GM19452 (cell line): Measurements from ENCODE around the gene SUB1.
"Not testable (repeated sequence)": the region's sequence is repeated elsewhere in the genome, so short reads cannot be mapped to it uniquely, and the experiment has no call there.

Experiments used
- ATAC-seq: cut with Tn5 transposase; IDR thresholded peaks from one replicate; pipeline ENCODE4 v1.9.1; 2021; ENCODE audit not compliant: unreplicated experiment

Gene SUB1

GRCh38 chr5:32585446-32586275 lies at the start of gene SUB1:
SUB1 (plus strand) TSS chr5:32585557; CDS start chr5:32588513, 2,956 bp downstream.
- ATAC-seq, result peak; percentile 53

DNA sequence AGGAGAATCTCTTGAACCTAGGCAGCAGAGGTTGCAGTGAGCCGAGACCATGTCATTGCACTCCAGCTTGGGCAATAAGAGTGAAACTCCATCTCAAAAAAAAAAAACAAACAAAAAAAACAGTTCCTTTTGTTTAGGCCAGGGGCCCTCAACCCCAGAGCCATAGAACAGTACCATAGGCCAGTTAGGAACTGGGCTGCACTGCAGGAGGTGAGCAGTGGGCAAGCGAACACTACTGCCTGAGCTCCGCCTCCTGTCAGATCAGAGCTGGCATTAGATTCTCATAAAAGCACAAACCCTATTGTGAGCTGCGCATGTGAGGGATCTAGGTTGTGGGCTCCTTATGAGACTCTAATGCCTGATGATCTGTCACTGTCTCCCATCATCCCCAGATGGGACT lies 49.1 kb upstream of the SUB1 start:
- no peak for ATAC-seq

GRCh38 chr5:32537437-32538029 lies 47.8 kb upstream of the SUB1 start:
- ATAC-seq, result peak; percentile 21

GRCh38 chr5:32538031-32538547 lies 47.3 kb upstream of the SUB1 start:
- peak; percentile 75 for ATAC-seq

GRCh38 chr5:32539981-32540845 lies 45.1 kb upstream of the SUB1 start:
- ATAC-seq, result no peak

DNA sequence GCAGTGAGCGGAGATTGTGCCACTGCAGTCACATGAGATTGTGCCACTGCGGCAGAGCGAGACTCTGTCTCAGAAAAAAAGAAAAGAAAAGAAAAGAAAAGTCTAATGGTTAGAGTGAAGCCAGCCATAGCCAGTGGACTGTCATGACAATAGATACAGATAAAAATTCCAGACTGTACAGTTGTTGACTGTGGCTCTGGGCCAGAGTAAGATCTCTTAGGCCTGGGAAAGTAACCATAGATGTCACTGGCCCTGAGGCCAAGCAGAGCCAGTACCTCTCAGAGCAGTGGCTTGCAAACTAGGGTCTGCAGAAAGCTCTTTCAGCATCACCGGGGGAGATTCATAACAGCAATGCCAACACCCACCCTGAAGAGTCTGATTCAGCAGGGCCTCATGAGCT lies 44.1 kb upstream of the SUB1 start:
- ATAC-seq, result no peak

GRCh38 chr5:32542216-32543059 lies 42.9 kb upstream of the SUB1 start:
- ATAC-seq, result peak; percentile 75

- no peak for ATAC-seq
These were observed 42.1 kb upstream of the SUB1 start for GRCh38 chr5:32543291-32543690.

GRCh38 chr5:32545102-32545800 lies 40.1 kb upstream of the SUB1 start:
- no peak for ATAC-seq

DNA sequence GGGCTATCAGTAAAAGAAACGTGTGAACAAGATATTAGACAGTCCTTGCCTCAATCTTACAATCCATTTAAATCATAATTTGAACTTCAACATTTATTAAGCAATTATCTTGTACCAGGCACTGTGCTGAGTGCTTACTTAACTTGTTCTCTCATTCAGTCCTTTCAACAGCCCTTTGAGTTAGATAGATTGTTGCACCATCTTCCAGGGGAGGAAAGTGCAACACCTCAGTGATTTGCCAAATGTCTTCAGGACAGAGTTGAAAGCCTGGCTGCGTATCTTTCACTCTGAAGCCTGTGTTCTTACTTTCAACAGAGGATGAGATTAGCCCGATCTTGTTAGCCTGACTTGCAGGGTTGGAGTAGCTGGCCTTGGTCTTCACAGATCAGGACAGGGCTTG lies 34.2 kb upstream of the SUB1 start:
- ATAC-seq, result no peak

DNA sequence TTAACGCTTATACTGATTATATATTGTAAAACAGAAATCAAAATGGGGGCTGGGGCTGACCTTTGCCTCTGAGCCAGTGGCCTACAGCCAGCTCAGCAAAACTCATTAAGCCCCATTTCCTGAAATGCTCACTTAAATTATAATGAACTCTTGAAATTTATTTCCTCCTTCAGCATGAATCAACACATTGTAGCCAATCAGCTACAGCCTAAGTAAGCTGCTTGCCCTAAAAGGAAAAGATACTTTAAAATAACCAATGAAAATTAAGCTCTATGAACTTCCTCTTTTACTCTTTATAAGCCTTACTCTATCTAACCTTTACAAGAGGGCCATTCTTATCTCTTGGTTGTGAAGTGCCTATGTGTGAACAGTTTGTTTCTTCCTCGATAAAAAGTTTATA lies 33.5 kb upstream of the SUB1 start:
- no peak for ATAC-seq

DNA sequence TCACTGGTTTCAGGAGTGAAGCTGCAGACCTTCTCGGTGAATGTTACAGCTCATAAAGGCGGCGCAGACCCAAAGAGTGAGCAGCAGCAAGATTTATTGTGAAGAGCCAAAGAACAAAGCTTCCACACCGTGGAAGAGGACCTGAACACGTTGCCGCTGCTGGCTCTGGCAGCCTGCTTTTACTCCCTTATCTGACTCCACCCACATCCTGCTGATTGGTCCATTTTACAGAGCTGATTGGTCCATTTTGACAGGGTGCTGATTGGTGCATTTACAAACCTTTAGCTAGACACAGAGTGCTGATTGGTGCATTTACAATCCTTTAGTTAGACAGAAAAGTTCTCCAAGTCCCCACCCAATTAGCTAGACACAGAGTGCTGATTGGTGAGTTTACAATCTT lies 32.9 kb upstream of the SUB1 start:
- ATAC-seq, result not testable (repeated sequence)

DNA sequence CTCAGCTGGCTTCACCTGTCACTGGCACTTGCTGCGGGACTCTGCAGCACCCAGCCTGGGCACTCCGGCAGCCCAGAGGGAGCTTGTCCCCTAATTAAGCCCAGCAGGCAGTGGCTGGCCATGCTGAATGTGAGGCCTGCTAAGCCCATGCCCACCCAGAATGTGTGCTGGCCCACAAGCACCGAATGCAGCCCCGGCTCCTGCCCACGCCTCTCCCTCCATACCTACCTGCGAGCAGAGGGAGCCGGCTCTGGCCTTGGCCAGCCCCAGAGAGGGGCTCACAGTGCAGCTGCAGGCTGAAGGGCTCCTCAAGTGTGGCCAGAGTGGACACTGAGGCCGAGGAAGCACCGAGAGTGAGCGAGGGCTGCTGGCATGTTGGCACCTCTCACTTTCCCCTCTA lies 32.4 kb upstream of the SUB1 start:
- ATAC-seq, result no peak

GRCh38 chr5:32554181-32554780 lies 31.1 kb upstream of the SUB1 start:
- ATAC-seq, result not testable (repeated sequence)

DNA sequence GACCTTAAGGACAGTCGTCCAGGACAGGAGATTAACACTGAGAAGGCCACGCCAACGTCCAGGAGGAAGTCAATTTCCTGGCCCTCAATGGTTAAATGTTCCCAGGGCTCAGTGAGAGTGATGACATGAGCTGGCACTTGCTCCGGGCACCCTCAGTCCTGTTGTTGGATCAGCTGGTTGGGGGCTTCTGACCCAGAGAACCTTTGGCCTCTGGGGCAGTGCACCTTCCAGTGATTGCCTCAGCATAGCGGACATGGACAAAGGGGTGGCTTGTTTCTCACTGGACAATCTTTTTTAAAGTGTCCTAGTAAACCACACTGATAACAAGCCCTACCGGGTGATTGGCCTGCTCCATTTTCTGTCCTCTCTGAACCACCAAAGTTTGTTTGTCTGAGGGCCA lies 28.8 kb upstream of the SUB1 start:
- ATAC-seq, result not testable (repeated sequence)

DNA sequence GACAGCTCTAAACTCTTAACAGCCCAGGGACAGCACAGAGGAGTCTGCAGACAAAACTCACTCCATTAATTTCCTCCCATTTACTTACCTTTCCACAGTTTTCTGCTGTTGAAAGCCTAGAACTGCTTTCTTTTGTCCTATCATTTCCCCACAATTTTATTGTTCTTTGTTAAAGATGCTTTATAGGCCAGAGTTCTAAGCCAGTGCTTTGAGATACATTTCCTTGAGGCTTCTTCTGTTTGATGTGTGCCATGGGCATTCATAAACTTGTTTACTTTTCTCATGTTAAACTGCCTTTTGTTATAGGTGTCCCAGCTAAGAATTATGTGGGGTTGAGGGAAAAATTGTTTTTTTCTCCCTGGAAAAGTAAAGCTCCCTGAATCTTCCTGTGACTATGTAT lies 25.9 kb upstream of the SUB1 start:
- no peak for ATAC-seq

DNA sequence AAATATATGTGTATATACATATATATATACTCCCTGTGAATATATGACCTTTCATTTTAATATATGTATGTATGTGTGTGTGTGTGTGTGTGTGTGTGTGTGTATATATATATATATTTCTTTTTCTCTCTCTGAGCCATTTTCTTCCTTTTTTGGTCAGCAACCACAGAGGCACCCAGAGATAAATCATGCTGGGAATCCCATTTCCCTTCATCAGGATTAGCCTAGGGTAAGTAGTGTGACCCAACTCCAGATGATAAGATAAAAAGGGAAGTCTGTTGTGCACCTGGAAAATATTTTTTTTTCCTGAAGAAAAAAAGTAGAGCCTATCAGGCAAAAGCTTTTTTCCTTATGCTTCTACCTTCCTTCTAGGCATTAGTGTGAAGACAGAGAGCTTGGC lies 25.4 kb upstream of the SUB1 start:
- ATAC-seq, result no peak

DNA sequence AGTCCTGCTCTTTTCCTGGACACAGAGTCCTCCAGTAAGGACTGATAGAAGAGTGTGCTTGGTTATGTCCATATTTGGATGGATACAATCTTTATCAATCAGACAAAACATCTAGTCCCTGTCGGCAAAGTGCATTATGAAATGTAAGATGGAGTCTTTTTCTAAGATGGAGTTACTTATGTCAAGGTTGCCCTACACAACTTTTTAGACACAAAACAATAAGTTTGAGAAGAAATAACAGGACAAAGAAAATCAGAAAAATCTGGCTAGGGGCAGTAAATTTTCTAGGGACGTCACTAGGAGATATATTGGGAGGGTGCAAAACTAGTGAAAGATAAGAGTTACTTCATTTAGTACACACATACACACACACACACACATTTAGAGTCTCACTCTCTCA lies 23.3 kb upstream of the SUB1 start:
- ATAC-seq, result no peak

- no peak for ATAC-seq
These were observed 22.5 kb upstream of the SUB1 start for GRCh38 chr5:32562843-32563242.

DNA sequence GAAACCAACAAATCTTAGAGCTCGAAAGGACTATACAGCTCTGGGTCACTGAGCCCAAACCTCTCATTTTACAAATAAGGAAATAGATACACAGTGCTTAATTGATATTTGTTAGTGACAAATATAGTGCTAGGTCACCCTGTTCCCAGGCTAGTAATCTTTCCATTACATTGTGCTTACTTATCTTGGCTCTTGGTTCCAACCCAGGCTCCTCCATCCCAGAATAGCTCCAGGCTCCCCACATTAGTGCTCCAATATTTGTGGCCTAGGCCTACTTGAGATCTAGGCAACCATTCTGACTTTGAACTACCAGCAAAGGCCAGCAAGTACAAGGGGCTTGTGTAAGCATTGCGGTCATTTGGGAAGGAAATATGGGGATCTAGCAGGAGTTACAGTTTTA lies 21.7 kb upstream of the SUB1 start:
- no peak for ATAC-seq
